Choroid plexus epithelial cell (primary cell): Measurements from ENCODE around the gene ADAP1.

Experiments
- DNase-seq: peaks from one replicate; pipeline ENCODE4 v3.0.0-alpha.2; 2010; ENCODE audit warnings: low read depth
- H3K4me3 ChIP-seq: 2 replicates; pipeline ENCODE4 v1.5.1; 2011; ENCODE audit warnings: low read depth, mild to moderate bottlenecking, control low read depth, low read length, moderate library complexity
- TF ChIP-seq, protein P1 (sequence below): conservative IDR thresholded peaks from 2 replicates; pipeline ENCODE4 v1.5.1; 2011; ENCODE audit warnings: low read depth, mild to moderate bottlenecking, control low read depth, inconsistent platforms, low read length, moderate library complexity

The ADAP1 gene

GRCh38 chr7:867406-868188 is 86.9 kb downstream of the ADAP1 start:
- peak; percentile 34 for DNase-seq
- TF ChIP-seq, protein P1, sequence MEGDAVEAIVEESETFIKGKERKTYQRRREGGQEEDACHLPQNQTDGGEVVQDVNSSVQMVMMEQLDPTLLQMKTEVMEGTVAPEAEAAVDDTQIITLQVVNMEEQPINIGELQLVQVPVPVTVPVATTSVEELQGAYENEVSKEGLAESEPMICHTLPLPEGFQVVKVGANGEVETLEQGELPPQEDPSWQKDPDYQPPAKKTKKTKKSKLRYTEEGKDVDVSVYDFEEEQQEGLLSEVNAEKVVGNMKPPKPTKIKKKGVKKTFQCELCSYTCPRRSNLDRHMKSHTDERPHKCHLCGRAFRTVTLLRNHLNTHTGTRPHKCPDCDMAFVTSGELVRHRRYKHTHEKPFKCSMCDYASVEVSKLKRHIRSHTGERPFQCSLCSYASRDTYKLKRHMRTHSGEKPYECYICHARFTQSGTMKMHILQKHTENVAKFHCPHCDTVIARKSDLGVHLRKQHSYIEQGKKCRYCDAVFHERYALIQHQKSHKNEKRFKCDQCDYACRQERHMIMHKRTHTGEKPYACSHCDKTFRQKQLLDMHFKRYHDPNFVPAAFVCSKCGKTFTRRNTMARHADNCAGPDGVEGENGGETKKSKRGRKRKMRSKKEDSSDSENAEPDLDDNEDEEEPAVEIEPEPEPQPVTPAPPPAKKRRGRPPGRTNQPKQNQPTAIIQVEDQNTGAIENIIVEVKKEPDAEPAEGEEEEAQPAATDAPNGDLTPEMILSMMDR, result no peak
- no peak overlapping the region for H3K4me3 ChIP-seq

GRCh38 chr7:867001-867405 is 87.5 kb downstream of the ADAP1 start:
- no peak overlapping the region for H3K4me3 ChIP-seq
- TF ChIP-seq, protein P1, result no peak
- DNase-seq, result peak; percentile 45

DNA sequence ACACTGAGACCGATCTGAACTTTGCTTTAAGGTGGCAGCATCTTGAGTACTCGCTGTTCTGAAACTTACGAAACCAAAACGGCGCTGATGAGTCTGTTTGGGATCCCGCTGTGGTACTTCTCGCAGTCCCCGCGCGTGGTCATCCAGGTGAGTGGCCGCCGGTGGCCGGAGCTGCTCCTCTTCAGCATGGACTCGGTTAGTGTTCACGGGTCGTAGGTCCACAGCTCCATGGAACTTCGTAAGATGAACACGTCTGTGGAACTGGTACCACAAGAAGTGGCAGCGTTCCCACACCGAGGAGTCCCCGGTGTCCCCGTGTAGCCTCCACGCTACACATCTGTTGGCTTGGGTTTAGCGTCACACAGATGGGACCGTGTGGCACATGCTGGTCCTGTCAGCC is 88.6 kb downstream of the ADAP1 start:
- no peak for DNase-seq
- no peak overlapping the region for H3K4me3 ChIP-seq
- TF ChIP-seq, protein P1, result no peak

DNA sequence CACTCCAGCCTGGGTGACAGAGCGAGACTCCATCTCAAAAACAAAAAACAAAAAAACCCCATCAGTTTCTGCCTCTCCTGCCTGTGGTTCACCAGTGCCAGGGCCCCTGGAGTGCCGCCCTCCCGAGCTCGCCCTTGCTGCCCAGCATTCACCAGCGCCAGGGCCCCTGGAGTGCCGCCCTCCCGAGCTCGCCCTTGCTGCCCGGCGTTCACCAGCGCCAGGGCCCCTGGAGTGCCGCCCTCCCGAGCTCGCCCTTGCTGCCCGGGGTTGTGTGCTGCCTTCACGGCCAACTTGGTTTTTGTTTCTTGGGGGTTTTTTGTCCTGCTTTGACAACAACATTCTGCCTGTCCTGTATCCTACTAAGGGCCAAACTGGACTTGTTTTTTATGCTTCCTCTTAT is 91.4 kb downstream of the ADAP1 start:
- no peak overlapping the region for H3K4me3 ChIP-seq
- TF ChIP-seq, protein P1, result no peak
- DNase-seq, result no peak

GRCh38 chr7:862157-862556 is 92.3 kb downstream of the ADAP1 start:
- no peak for DNase-seq
- no peak overlapping the region for H3K4me3 ChIP-seq
- TF ChIP-seq, protein P1, result no peak

DNA sequence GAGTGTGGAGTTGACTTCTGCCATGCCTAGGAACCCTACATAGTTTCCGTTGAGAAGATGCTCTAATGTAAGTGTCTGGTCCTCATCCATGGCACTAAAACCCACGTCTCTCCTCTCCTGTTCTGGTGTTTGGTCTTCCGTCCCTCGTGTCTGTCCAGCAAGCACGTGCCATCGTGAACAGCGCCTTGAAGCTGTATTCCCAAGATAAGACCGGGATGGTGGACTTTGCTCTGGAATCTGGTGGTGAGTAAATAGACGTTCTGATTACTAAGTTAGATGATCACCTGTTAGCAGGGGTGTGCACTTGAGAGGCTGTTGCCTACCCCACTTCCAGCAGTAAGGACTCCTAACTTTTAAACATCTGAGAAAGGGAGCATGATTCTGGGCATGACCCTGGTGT is 93.3 kb downstream of the ADAP1 start:
- no peak overlapping the region for H3K4me3 ChIP-seq
- no peak for DNase-seq

More for the DNA sequence above, 93.3 kb downstream of the ADAP1 start:
- TF ChIP-seq, protein P1, result no peak
